ENCODE results near the gene CD200. TPM values are rescaled to one million over a fixed set of nuclear protein-coding genes. Genes with fewer than 3 reads are reported as not detected.
"Not testable (repeated sequence)": the region's sequence is repeated elsewhere in the genome, so short reads cannot be mapped to it uniquely, and the experiment has no call there.

CD200 gene
- total RNA-seq, 1 experiment from 2014 or later: not detected

DNA sequence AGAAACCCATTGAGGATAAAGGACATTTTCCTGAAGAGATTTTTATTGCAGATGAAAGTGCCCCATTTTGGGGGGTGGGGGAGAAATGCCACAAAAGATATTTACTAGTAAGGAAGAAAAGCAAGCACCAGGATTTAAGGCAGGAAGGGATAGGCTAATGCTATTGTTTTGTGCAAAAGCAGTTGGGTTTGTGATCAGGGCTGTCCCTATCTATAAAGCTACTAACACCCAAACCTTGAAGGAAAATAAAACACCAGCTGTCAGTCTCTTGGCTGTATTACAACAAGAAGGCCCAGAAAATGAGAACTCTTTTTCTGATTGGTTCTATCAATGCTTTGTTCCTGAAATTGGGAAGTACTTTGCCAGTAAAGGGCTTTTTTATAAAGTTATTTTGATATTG lies 56.0 kb downstream of the CD200 start:
- DNase-seq (ENCODE audit: low read depth): no peak

DNA sequence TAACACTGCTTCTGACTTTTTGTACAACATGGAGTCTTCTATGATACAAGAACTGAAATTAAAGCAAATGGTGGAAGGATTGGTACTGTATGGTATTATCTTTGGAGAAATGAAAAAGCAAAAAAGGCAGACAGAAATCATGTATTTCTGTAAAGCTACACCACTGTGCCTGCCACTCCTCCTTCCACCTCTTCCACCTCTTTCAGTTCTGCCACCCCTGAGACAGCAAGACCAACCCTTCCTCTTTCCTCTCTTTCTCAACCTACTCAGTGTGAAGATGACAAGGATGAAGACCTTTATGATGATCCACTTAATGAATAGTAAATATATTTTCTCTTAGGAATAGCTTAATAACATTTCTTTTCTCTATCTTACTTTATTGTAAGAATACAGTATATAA lies 57.0 kb downstream of the CD200 start:
- DNase-seq (ENCODE audit: low read depth): no peak

DNA sequence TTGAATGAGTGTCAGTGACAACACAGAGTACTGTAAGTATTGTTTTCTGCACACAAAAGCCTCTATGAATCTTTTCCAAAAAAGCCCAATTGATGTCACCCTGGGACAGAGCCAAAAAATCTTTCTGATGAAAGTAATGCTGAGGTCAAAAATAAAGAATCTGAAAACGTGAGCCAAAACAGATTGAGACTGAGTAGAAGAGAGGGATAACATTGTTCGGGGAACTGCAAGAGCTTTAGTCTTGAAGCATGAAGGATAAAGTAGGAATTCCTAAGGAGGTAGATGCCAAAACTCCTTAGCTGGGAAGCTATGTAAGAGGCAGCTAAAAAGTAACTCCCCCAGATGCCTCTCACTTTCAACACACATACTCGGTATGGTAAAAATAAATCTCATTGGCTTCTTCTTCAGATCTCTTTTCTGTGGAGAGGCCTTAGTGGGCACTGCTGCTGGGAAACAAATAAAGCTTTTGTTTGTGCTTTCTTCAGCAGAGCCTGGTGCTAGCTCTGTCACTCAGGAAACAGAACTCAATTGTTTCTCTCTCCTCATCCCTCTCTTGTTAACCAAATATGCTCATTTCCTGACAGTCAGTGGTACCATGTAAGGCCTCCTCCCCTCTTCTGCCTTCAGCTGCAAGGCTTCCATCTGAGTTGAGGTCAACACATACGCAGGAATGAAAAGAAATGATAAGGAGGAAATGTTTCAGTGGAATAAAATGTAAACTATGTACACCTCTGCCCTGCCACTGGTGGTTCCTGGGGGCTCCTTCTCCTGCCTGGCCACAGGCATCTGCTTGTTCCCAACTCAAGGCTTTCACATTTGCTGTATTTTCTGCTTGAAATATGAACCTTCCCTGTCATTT lies 58.1 kb downstream of the CD200 start:
- DNase-seq (ENCODE audit: low read depth): peak; percentile 89

DNA sequence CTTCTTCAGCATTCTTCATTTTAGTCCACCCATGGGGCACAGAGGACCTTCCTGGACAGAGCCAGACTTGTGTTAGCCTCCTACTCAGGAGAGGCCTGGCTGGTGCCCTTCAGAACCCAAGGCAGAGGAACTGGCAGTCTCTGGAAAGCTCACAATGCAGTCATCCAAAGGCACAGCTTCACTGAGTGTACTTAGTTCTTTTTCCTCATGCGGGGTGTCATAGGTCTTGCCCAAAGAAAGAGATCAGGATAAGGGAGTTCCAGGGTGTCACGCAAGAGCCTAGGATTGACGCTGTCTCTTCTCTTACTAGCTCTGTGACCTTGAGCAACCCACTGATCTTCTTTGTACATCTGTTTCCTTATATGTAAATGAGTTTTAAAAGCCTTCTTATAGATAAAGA lies 58.7 kb downstream of the CD200 start:
- no peak for DNase-seq (ENCODE audit: low read depth)

DNA sequence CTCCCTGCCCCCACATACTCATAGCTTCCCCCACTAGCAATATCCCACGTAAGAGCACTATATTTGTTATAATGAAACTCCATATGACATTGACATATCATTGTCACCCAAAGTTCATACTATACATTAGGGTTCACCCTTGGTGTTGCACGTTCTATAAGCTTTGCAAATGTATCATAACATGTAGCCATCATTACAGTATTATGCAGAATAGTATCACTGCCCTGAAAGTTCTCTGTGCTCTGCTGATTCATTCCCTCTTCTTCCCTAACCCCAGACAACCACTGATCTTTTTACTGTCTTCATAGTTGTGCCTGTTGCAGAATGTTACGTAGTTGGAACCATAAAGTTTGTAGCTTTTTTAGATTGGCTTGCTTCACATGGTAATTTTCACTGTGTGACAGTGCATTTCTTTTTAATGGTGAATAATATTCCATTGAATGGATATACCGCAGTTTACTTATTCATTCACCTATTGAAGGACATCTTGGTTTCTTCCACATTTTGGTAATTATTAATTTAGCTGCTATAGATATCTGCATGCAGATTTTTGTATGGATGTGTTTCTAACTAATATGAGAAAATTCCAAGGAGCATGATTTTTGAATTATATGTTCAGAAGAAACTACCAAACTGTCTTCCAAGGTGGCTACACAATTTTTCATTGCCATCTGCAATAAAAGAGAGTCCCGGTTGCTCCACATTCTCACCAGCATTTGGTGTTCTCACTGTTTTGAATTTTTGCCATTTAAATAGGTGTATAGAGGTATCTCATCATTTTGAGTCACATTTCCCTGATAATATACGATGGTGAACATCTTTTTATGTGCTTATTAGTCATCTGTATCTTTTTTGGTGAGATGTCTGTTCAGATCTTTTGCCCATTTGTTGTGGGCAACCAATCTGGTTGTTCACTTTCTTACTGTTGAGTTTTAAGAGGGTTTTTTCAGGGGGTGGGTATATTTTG lies 59.7 kb downstream of the CD200 start:
- no peak for DNase-seq (ENCODE audit: low read depth)

DNA sequence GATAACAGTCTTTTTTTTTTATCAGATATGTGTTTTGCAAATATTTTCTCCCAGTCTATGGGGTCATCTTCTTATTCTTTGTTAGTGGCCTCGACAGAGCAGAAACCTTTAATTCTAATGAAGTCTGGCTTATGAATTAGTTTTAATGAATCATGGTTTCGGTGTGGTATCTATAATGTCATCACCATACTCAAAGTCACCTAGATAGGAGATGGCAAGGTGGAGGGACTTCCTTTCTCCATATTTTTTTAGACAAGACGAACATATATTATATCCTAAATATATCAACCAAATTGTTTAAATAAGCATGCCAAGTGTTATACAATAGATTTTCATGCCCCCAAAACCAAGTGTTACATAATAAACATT lies 60.4 kb downstream of the CD200 start:
- no peak for DNase-seq (ENCODE audit: low read depth)

DNA sequence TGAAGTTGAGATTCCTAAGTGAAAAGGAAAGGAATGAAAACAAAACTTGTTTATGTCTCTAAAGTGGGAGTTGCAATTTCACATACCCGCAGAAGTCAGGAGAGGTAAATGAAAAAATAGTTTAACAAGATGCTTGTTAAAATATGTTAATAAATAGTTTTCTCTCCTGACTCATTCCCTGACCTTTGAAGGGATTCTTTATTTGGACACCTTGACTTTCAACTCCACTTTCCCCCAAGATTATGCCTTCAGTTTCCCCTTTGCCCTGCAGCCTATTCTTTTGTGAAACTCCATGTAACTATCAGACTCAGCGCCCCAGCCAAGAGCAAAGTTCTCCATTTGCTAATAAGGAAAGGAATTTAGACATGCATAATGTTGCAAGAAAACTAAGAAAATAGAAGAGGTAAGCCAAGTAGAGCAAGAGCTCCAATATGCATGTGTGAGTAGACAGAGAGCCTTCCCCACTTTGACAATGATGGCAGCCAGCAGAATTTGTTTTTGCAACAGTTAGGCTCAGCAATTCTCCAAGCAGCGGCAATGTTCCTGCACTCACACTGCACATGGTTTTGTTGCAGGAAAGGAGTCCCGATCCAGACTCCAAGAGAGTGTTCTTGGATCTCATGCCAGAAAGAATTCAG lies 61.2 kb downstream of the CD200 start:
- no peak for DNase-seq (ENCODE audit: low read depth)

DNA sequence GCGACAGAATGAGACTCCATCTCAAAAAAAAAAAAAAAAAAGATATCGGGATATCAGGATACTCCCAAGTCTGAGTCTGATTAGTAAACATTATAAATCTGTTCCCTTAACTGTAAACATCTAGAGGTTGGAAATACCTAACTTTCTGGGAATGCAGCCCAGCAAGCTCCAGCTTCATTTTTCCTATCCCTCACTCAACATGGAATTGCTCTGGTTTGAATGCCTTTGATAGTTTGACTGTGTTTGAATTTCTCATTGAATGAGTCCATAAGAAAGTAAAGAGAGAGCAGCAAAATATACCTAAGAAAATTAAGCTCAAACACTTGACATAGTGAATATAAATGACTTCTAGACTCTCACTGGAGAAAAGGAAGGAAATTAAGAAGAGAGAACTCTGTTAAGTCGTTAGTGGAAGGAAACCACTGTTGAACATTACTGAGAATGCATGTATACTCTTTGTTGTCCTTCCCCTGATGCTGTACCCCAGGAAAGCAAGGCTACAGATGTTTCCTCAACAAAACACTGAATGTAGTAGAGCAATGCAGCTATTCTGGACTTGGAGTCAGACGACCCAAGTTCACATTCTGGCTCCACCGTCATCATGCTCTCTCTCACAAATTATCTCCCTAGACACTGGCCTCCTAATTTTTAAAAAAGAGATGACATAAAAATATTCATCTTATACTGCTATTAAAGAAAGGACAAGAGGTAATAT lies 62.4 kb downstream of the CD200 start:
- no peak for DNase-seq (ENCODE audit: low read depth)

DNA sequence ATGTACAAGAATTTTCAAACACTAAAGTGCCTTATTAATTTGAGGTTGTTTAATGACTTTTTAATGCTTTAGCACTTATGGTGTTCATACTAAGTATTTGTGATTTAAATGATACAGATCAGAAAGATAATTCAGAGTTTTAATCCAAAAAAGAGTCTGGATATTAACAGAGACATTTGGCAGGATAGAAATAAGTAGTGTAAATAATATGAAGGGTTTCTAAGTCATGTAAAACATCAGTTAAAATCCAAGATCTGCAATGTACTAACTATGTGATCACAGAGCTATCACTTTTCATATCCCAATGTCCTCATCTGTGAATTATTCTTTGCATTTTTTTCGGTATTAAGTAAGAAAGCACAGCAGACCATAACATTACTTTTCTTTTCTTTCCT lies 62.9 kb downstream of the CD200 start:
- DNase-seq (ENCODE audit: low read depth): no peak

DNA sequence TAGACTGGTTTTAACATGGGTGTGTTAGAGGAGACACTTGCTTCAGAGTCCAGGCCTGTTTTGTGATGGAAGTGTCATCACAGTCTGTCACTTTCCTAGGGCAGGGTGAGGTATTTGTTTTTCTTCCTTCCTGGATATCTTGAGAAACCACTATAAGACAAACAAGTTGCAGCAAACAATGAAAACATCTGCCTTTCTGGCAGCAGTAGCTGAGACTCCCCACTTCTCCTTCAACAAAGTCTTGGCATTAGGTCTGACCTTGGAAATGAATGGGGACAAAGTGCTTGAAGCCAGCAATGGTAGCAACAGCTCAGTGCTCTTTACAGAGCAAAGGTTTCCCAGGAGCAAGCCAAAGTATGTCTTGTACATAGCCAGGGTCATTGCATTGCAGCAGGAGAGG lies 64.6 kb downstream of the CD200 start:
- no peak for DNase-seq (ENCODE audit: low read depth)

DNA sequence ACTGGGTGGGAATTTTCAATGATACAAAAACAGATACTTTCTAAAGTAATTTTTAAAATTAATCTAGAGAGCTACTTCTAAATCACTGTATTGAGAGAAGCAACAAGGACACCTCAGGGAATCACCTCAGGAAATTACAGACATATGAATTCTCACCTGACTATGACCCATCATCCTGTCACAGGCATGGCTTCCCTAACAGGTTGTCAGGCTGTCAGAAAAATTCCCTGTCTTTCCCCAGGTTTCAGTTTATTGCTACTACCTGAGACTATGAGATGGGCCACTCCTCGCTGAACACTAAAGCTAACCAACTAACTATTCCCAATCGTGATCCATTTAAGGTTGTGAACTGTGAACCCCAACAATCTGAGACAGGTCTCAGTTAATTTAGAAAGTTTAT lies 66.1 kb downstream of the CD200 start:
- no peak for DNase-seq (ENCODE audit: low read depth)

DNA sequence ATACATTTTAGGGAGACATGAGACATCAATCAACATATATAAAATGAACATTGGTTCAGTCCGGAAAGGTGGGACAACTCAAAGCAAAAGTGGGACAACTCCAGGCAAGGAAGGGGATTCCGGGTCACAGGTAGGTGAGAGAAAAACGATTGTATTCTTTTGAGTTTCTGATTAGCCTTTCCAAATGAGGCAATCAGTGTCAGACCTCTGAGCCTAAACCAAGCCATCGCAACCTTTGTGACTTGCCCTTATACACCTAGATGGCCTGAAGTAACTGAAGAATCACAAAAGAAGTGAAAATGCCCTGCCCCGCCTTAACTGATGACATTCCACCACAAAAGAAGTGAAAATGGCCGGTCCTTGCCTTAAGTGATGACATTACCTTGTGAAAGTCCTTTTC lies 66.6 kb downstream of the CD200 start:
- DNase-seq (ENCODE audit: low read depth): not testable (repeated sequence)

DNA sequence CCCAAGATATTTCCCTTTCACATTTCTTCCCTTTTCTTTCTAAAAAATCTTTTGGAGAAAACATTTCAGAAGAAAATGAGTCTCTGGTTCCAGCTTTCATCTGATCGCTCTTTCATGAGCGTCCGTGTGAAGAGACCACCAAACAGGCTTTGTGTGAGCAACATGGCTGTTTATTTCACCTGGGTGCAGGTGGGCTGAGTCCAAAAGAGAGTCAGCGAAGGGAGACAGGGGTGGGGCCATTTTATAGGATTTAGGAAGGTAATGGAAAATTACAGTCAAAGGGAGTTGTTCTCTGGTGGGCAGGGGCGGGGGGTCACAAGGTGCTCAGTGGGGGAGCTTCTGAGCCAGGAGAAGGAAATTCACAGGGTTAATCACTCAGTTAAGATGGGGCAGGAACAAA lies 67.4 kb downstream of the CD200 start:
- not testable (repeated sequence) for DNase-seq (ENCODE audit: low read depth)

DNA sequence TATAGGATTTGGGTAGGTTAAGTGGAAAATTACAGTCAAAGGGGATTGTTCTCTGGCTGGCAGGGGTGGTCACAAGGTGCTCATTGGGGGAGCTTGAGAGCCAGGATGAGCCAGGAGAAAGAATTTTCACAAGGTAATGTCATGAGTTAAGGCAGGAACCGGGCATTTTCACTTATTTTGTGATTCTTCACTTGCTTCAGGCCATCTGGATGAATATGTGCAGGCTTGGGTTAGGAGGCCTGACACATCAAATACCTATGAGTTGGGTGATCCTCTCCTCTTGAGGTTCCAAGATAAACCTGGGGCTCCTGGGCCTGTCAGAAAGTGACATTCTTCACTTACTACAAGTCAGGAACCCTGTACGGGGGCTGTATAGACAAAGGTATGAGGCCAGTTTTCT lies 68.7 kb downstream of the CD200 start:
- DNase-seq (ENCODE audit: low read depth): no peak

DNA sequence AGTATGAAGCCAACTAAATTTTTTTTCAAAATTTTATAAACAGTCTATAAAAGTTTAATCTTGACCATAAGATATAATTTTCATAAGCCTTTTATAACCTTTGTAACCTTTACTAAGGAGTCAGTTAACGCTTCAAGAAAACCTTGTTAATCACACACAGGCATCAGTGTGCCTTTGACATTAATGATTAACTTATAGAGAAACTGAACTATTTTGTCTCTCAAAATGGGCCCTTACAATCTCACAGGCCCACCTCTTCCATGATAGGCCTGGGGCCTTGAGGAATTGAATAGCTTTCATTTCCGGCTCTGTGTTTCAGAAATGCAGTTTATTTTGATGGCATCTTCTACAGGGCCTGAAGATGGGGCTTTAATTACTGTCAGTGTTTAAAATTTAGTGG lies 70.1 kb downstream of the CD200 start:
- DNase-seq (ENCODE audit: low read depth): no peak

DNA sequence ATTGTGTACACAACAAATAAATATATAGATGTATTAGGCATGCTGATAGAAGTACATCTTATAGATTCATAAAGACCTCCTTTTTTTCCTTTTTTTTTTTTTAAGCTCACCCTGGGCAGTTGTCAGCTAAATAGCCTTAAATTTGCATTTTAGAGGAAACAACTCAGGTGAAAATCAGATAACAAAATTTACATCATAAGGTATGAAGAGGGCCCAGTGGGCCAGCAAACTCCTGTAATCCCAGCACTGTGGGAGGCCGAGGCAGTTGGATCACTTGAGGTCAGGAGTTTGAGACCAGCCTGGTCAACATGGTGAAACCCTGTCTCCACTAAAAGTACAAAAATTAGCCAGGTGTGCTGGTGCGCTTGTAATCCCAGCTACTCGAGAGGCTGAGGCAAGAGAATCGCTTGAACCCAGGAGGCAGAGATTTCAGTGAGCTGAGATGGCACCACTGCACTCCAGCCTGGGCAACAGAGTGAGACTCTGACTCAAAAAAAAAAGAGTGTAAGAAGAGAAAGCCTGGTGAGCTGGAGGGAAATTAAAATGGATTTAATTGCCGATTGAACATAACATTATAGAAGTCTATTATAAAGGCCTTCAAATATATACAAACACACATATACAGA lies 72.1 kb downstream of the CD200 start:
- not testable (repeated sequence) for DNase-seq (ENCODE audit: low read depth)

DNA sequence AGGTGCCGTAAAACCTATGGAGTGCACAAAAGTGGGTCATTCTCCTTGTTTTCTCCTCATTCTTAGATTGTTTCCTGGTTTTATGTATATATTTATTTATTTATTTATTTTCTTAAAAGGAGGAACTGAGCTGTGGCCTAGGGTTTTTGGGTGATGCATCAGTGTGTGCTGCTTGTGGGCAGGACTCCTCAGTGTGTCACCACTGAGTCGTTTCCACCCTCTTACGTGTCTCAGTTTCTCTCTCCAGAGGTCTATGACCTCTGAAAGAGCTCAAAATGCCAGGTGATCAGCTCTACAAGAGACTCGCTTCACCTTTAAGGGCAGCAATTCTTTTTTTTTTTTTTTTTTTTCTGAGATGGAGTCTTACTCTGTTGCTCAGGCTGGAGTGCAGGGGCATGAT lies 72.9 kb downstream of the CD200 start:
- peak; percentile 19 for DNase-seq (ENCODE audit: low read depth)

DNA sequence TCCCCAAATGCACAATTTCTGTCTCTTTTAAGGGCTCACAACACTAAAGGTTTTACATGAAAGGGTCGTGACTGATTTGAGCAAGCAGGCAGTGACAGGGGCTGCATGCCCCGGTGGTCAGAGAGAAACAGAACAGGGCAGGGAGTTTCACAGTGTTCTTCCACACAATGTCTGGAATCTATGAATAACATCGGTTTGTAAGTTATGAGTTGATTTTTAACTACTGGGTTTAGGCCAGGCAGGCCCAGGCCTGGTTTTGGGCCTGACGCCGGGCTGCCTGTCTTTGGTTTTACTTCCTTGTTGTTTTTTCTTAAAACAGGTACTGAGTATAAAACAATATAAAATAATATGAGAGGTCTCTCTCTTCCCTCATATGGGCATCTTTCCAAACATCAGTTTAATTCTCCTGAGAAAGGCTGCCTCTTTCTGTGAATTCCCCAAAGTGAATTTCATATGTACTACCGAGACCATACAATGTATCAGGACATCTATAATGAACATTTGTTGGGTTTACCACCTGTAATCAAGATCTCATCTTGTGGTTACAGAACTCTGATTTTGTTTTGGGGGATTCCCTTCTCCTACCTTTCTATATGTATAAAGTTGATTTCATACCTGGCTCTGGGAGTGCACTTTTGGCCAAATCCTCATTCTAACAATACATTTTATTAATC lies 74.4 kb downstream of the CD200 start:
- no peak for DNase-seq (ENCODE audit: low read depth)

DNA sequence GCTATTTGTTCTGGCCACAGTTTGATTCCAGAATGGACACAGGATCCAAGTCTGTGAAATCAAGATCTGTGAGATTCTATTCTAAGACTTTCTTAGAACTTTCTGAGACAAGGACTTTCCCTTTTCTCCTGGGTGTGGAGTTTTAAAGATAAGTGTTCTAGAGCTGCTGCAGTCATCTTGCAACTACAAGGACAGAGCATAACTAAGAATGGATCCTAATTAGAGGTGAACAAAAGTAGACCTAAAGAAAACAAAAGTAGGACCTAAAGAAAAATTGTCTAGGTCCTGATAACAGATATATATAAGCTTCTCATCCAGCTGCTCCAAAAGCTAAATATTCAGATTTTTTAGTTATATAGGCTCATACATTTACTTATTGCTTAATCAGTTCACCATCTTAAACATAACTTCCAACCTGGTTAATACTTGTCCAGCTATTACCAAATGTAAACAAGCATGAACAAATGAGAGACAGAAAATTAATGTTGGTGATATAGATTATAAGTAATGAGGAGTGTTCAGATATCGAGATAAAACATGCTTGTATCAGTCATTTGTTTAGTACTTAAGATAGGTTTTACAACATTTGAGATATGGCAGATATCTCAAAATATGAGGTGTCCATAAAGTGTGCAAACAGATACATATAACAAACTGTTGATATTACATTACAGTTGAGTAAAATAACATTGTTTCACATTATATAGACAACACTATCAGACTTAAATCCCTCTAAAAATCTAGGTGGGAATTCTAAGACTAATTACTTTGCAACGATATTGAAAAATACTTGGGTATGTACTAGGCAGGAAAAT lies 75.1 kb downstream of the CD200 start:
- DNase-seq (ENCODE audit: low read depth): no peak

DNA sequence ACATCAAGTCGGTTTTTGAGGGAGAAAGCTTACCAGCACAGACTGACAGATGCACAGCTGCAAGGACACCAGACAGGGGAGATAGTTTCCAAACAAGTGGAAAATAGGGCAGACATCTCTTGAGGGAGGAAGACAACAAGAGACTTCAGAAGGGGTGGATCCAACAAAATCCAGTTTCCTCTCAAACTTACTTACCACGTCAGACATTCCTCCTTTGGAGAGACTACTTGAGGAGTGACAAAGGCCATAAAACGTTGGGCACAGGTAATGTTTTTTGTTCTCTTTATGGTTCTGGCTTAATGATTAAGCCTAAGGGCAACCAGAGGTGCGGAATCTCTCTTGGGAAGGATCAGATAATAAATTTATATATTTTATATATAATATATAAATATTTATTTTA lies 76.1 kb downstream of the CD200 start:
- no peak for DNase-seq (ENCODE audit: low read depth)
